ENCODE results near the gene TMEM184B.

- TF ChIP-seq CTCF (conservative IDR thresholded peaks at IDR 0.05) (no peak), ZFX (IDR thresholded peaks at IDR 0.05) (no peak)
Measured at GRCh38 chr22:38172832-38173640, 99.8 kb downstream of the TMEM184B start.
